ENCODE results near the gene DLGAP1. TPM values are rescaled to one million over a fixed set of nuclear protein-coding genes. Genes with fewer than 3 reads are reported as not detected.

DLGAP1 gene
- total RNA-seq, 1 experiment from 2014 or later: 0.39 TPM

- intact Hi-C loops (cut with micrococcal nuclease): no loop called here
- H3K9me2 ChIP-seq (ENCODE audit: insufficient read depth): no peaks in the 10 kb centered on the region
- H3K4me2 ChIP-seq (ENCODE audit: low read length): no peak overlapping the region
- no peak overlapping the region for H3K4me3 ChIP-seq (replicated peaks in 1 of 2; ENCODE audit: low read depth in 1 of 2, low read length in 2 of 2)
- no peak for DNase-seq (ENCODE audit: low read depth, low spot score)
- peaks cover 24% of the 10 kb centered on the region; the same call in 1 of the 2 replicates for H4K20me1 ChIP-seq (ENCODE audit: insufficient read depth)
- H3K9me3 ChIP-seq (ENCODE audit: control insufficient read depth in 1 of 2, insufficient read depth in 1 of 2, low read depth in 1 of 2, low read length in 2 of 2): no peaks in the 10 kb centered on the region
- no peak overlapping the region for H3K9ac ChIP-seq (ENCODE audit: low read length)
- no peaks in the 10 kb centered on the region for H3K27me3 ChIP-seq (ENCODE audit: insufficient read depth, low read length)
- ATAC-seq: no peak
- ChIA-PET CTCF (interaction anchor here (0.5 kb wide), 1 partner anchor 8 kb away, joined by 6 read pairs; no protein-coding TSS in a partner anchor), RAD21 (ENCODE audit: low non-redundant PET in 1 of 2, low total read pairs in 2 of 2, uncharacterized antibody in 2 of 2, unreplicated experiment in 2 of 2) (no interaction called here), POLR2A (interaction anchor here (0.8 to 1.3 kb wide), 4 partner anchors 135 to 207 kb away, joined by 3 to 5 read pairs (median 4); no protein-coding TSS in a partner anchor)
- TF ChIP-seq POLR2AphosphoS5 (IDR thresholded peaks at IDR 0.05; ENCODE audit: low read depth, low read length) (peak; percentile 60; the same call in 1 of the 2 replicates), REST (IDR thresholded peaks at IDR 0.05; ENCODE audit: low read depth) (no peak), YY1 (IDR thresholded peaks at IDR 0.05; ENCODE audit: extremely low read depth, insufficient replicate concordance, low read depth, low read length) (no peak), TCF7L2 (IDR thresholded peaks at IDR 0.05; ENCODE audit: borderline replicate concordance, extremely low read depth, insufficient read depth, insufficient read length) (peak; percentile 61)
- H3K36me3 ChIP-seq (ENCODE audit: control insufficient read depth in 1 of 2, insufficient read depth in 2 of 2, low read length in 2 of 2): peaks cover 35 to 53% of the 10 kb centered on the region in 2 experiments
- peaks cover 44 to 69% of the 10 kb centered on the region in 2 experiments for H3K4me1 ChIP-seq (ENCODE audit: control insufficient read depth in 1 of 2, insufficient read depth in 2 of 2, low read length in 2 of 2)
- H2AFZ ChIP-seq (ENCODE audit: low read depth, low read length, poor library complexity, severe bottlenecking): no peak overlapping the region
- no TSS peak for BruUV-seq (replicated peaks)
- peaks cover 62% of the 10 kb centered on the region for H3K79me2 ChIP-seq (ENCODE audit: insufficient read depth, low read length)
- peak overlapping the region; percentile 23; the same call in 1 of the 2 replicates for H3K27ac ChIP-seq (ENCODE audit: low read depth, low read length)
These were observed 995.9 kb downstream of the DLGAP1 start for GRCh38 chr18:3458952-3459853.

Measured in HCT116 (cell line).